Loucy (cell line): ENCODE data around the gene SOWAHA.

Experiments used
- EZH2phosphoT487 ChIP-seq: fragments of 200-600 bp; IDR thresholded peaks from 2 replicates; pipeline ENCODE4 v1.6.1; 2018; ENCODE audit warnings: antibody characterized with exemption, mild to moderate bottlenecking, moderate library complexity, borderline replicate concordance
- TF ChIP-seq, protein P1 (sequence below): fragments of 200-600 bp; sonication (generic); conservative IDR thresholded peaks from 2 replicates; pipeline ENCODE4 v1.5.1; 2014; ENCODE audit warnings: mild to moderate bottlenecking, antibody characterized with exemption, low read length

DNA sequence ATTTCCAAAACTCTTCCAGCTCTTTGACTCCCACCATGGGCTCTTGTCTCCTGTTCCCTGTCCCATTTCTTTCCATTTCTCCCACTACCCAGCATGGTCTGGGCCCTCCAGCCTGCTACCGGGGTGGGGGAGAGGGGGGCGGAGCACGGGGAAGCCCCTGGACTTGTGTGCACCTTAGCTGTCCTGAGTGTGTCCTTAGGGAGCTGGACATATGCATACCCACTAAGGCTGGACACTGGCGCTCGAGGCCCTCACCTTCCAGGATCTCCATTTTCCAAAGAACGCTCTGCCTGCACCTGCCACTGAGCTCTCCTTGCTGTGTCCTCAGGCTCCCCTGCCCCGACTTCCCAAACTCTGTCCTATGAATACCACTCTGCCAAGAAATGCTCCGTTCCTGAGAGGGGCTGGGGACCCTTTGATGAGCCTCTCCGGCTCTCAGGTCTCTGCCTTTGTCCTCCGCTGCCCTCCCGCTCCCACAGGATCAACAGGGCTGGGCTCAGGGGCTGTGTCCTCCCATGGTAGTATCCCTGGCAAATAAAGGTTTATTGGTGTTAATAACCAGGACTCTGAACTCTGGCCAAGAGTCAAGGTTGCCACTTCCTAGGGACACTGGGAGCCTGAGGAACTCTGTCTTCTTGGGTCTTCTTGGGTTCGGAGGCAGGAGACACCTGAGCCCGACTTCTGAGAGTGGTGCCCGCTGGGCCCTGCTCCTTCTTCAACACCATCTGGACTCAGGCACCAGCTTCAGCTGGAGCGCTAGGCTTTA is 18.2 kb downstream of the SOWAHA start:
- TF ChIP-seq, protein P1, sequence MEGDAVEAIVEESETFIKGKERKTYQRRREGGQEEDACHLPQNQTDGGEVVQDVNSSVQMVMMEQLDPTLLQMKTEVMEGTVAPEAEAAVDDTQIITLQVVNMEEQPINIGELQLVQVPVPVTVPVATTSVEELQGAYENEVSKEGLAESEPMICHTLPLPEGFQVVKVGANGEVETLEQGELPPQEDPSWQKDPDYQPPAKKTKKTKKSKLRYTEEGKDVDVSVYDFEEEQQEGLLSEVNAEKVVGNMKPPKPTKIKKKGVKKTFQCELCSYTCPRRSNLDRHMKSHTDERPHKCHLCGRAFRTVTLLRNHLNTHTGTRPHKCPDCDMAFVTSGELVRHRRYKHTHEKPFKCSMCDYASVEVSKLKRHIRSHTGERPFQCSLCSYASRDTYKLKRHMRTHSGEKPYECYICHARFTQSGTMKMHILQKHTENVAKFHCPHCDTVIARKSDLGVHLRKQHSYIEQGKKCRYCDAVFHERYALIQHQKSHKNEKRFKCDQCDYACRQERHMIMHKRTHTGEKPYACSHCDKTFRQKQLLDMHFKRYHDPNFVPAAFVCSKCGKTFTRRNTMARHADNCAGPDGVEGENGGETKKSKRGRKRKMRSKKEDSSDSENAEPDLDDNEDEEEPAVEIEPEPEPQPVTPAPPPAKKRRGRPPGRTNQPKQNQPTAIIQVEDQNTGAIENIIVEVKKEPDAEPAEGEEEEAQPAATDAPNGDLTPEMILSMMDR: no peak
- no peak for TF ChIP-seq EZH2phosphoT487
